Measurements from ENCODE around the gene SLC35E1.

Gene SLC35E1

DNA sequence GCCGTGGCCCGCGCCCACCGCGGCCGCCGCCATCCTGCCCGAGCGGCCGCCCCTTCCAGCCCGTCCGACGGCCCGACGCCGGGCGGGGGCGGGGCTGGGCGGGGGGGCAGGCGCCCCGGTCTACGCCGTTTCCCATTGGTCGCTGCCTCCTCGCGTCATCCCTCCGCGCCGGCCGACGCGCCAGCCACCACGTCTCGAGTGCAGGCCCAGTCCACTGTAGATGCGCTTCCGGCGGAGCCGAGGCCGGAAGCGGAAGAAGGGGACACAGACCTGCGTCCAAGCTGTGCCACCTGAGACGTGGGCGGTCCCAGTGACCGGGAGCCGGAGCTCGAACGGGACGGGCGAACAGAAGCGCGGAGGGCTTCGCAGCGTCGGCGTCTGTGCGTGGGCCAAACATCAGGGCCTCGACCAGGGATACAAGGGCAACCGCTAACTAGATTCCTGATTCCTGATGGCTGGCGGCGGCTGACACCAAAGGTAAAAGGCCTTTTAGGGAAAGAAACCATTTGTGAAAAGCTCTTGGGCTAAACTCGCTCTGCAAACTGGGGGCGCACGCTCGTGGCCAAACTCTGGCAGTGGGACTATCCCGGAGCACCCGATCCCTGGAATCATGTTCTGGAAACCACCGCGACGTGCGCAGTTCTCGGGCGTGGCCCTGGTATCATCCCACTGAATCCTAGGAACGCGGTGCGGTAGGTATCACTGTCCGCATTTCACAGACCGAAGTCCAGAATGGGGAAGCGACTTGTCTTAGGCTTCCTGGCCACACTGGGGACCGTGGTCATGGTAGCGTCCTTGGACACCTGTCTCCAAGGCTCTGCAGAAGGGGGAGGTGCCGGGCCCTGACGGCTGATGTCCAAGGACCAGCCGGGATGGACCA is at the start of gene SLC35E1:
Gene SLC35E1, minus strand, starts transcription at position 84 of the 880 bp plus-strand sequence. Its CDS starts 51 bp downstream, at position 33.
- peak; percentile 97 to 98 (median 97) for DNase-seq

GRCh38 chr19:16621165-16621800 is 49.1 kb upstream of the SLC35E1 start:
- DNase-seq: no peak

DNA sequence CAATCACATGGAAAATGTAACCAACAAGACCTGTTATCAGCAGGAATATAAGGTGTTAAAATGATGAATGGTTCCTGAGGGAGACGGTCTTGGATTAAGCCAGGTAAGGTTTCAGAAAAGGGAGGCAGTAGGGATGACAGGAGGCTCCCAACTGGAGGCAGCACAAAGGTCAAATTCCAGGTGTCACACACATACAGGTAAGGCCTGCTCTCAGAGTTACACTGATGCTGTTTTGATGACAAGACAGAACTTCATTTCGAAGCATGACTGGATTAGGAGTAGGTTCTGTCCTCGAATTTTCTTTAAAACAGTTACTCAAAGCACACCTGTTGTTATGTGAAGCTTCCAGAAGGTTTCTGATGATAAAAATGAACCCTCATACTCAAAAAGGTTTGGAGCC is 48.4 kb upstream of the SLC35E1 start:
- no peak for DNase-seq

GRCh38 chr19:16620018-16620417 is 47.8 kb upstream of the SLC35E1 start:
- no peak for DNase-seq

GRCh38 chr19:16619457-16619856 is 47.2 kb upstream of the SLC35E1 start:
- no peak for DNase-seq

GRCh38 chr19:16618248-16618647 is 46.0 kb upstream of the SLC35E1 start:
- no peak for DNase-seq

DNA sequence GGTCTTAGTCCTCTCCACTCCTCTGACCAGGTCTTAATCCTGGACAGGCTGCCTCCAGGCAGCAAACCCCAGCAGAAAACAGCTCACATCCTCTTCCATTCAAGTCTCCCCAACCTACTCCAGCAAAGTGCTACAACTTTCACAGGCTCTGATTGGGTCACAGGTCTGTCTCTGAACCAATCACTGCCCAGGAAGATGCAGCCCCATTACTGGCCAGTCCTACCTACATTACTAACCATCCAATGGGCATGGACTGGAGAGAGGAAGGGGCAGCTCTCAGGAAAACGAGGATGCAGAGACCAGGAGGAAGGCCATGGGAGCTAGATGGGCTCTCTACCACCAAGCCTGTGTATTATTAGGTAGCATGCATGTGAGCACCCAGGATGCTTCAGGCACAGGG is 43.6 kb upstream of the SLC35E1 start:
- no peak for DNase-seq

DNA sequence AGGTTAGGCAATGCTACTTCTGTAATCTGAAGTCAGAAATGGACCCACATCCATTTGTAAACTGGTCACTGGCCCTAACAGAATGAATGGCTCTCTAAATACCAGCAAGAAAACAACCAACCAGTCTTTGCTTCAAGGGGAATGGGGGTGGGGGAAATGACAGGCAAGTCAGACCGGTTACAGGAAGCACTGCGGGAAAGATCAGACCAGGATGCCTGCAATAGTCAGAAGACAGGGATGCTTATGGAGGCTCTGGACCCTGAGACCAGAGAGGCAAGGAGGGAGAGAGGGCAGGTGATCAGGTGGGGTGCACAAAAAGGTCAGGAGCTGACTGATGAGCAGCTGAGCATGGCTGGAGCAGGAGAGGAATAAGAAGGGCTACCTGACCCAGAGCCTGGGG is 42.7 kb upstream of the SLC35E1 start:
- DNase-seq: no peak

DNA sequence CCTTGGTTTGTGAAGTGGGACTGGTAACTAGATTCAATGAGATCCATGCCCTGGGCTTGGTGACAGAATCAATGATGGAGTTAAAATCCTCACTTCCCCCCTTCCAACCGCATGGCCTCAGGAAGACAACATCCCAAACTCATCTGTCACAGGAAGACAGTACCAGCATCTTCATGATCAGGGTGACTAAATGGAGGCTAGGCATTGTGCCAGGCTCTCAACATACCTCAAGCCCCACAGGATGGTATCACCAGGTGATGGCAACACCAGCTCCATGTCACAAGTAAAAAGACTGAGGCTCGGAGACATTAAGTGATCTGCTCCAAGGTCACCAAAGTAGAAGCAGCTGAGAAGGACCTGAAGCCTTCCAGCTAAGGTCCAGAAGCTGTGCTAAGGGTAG is 41.6 kb upstream of the SLC35E1 start:
- no peak for DNase-seq

GRCh38 chr19:16612636-16613035 is 40.4 kb upstream of the SLC35E1 start:
- DNase-seq: peak; percentile 19 to 43 (median 34)

DNA sequence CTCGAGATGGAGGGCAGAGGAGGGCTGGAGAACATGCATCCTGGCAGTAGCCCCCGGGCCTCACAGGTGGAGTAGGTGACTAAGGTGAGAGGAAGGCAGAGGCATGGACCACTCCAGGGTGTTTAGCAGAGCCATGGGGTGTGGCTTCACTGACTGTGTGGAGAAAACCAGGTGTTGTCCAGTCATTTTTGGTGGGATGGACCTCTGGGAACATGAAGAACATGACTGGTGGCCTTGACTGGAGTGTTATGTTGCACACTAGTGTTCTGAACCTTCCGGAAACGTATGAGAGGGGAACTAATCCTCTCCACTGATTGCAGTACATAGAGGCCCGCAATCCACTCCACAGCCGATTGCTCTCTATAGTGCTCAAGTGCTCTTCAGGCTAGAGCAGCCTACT is 38.9 kb upstream of the SLC35E1 start:
- DNase-seq: no peak

DNA sequence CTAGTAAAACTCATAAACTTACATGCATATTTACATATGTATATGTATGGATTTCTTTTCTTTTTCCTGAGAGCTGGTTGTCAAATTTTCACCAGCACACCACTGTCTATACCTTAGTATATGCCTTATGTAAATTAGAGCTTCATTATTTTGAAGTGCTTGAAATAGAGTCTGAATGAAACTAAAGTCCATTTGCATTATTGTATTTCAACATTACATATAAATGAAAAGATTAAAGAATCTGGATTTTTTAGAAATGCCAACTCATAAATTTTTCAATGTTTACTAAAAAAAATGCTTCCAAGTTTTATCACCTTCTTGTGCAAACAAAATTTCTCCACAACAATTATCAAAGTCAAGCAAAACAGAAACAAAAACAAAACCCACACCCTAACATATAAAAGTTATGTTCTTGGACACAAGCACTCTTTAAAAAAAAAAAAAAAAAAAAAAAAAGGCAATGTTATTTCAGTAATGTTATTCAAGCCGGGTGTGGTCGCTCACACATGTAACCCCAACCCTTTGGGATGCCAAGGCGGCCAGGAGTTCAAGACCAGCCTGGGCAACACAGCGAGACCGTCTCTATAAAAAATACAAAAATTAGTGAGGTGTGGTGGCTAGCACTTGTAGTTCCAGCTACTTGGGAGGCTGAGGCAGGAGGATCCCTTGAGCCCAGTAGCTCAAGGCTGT is 37.4 kb upstream of the SLC35E1 start:
- no peak for DNase-seq

GRCh38 chr19:16608290-16608739 is 36.1 kb upstream of the SLC35E1 start:
- DNase-seq: peak; percentile 47 to 71 (median 68)

- no peak for DNase-seq
Measured at GRCh38 chr19:16607819-16608218, 35.6 kb upstream of the SLC35E1 start.

DNA sequence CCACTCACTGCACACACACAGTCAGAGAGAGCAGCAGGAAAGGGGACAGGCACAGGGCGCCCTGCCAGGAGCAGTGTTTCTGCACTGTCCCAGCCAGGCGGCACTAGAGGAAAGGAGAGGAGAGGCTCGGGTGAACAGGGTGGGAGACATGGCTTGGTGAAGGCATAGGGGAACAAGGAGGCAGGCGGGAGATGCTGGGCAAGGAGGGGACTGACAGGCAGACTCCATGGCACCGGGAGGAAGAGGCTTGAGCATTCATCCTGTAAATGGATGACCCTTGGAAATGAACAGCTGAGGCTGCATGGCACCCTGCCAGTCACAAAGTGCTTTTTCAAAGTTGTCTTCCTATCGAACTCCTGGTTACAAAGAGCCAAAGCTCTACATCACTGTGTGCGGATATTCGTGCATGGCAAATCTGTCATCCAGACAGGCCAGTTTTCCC is 33.4 kb upstream of the SLC35E1 start:
- DNase-seq: no peak

GRCh38 chr19:16605115-16605514 is 32.9 kb upstream of the SLC35E1 start:
- DNase-seq: no peak

DNA sequence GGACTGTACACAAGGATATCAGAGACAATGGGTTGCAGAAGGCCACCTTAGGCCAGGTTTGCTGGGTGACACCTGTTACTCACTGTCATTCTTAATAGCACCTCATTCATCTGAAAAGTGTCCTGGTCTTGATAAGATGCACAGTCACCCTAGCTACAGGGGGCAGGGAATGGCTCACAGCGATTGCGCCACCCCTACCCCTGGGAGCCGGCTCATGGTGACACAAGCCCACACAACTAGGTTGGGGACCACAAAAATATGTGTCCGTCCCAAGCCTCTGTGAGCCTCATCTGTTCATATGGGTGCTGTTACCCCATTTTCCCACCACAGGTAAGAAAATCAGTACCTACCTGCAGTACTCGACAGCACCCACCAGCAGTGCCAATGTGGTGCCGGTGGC is 32.4 kb upstream of the SLC35E1 start:
- DNase-seq: no peak

DNA sequence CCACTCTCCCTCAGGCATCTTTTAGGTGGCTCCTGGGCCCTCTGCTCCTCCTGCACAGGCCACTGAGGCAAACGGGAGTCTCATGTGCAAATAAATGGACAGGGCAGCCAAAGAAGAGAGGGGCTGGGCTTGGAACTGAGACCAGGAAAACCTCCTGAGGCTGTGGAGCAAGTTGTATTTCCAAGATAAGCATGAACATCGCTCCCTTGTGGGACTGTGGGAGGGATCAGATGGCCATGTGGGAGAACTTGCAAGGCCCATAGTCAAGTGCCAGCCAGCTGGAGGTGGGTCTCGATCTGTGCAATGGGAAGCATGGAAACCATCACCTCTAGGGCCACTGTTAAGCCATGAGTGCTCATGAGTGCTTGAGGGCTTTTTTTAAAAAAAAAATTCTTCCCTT is 30.9 kb upstream of the SLC35E1 start:
- no peak for DNase-seq

DNA sequence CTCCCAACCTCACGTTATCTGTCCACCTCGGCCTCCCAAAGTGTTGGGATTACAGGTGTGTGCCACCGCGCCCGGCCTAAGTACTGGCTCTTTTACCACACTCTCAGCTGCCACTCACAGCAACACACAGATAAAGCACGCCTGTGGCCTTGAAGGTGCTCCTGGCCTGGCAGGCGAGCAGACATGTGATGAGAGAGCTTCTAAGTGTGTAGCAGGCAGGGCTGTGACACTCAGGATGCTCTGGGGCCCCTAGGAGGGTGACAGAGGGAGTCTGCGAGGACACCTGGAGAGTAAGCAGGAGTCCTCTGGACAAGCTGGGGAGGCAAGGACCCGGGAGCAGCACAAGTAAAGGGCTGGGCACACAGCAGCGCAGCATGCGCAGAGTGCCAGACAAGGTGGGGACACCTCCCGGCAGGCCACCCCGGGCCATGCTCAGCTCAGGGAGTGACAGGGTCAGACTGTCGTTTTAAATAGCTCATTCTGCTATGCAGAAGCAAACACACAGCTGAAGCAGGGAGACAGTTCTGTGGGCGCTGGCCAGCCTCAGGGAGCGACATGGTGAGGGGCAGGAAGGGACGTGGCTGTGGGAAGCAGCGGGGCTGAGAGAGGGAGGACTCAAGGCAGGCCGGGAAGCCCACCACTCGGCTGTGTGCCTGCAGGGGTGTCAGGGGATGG is 29.3 kb upstream of the SLC35E1 start:
- no peak for DNase-seq

DNA sequence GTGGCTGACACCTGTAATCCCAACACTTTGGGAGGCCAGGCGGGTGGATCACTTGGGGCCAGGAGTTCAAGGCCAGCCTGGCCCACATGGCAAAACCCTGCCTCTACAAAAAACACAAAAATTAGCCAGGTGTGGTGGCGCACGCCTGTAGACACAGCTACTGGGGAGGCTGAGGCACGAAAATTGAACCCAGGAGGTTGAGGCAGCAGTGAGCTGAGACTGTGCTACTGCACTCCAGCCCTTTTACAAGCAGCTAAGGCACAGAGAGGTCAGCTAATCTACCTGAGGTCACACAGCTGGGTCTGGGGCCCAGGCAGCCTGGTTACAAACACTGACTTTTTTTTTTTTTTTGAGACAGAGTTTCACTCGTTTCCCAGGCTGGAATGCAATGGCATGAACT is 28.6 kb upstream of the SLC35E1 start:
- DNase-seq: no peak

DNA sequence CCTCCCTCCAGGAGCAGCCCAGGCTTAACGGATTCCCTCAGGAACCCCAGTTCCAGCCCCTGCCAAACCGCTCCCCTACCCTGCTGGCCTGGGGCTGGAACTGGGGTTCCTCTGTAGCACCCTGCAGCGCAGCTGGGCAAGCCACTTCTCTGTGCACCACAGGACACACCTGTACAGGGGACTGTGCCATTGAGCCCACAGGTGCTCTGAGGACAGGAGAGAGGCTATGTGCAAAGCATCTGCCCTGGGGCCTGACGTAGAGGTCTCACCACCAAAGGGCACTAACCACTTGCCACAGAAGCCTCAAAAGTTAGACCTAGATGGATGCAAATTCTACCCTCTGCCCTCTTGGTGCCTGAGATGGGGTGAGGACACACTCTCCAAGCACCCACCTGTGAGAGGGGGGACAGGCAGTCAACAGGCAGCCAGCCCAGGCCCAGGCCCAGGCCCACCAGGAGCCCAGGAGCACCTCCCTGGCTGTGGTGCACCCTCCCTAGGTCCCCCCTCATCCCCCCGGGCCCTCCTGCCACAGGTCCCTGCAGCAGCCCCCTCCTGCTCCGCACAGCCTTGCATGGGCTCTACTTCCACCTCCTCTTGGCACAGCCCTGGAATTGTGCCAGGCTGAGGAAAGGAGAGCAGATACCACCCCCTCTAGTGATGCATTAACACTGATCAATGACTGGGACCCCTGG is 27.6 kb upstream of the SLC35E1 start:
- DNase-seq: no peak

GRCh38 chr19:16598848-16599247 is 26.6 kb upstream of the SLC35E1 start:
- DNase-seq: no peak

Measured in suppressor macrophage treated with lipopolysaccharide for 1 hour (primary cell).